Fibroblast of pulmonary artery (primary cell): Measurements from ENCODE around the gene CELF4.

ENCODE experiments used
- DNase-seq: peaks from one replicate; pipeline ENCODE4 v3.0.0-alpha.2; 2010; ENCODE audit warnings: low read depth
- H3K4me3 ChIP-seq: replicated peaks from 2 replicates; pipeline ENCODE4 v1.5.1; 2011; ENCODE audit warnings: low read depth, mild to moderate bottlenecking, control low read depth, low read length, moderate library complexity
- TF ChIP-seq, protein P1 (sequence below): IDR thresholded peaks from 2 replicates; pipeline ENCODE4 v1.5.1; 2011; ENCODE audit warnings: mild to moderate bottlenecking, control low read depth, low read length, inconsistent platforms; ENCODE audit errors: missing control alignments

The CELF4 gene

DNA sequence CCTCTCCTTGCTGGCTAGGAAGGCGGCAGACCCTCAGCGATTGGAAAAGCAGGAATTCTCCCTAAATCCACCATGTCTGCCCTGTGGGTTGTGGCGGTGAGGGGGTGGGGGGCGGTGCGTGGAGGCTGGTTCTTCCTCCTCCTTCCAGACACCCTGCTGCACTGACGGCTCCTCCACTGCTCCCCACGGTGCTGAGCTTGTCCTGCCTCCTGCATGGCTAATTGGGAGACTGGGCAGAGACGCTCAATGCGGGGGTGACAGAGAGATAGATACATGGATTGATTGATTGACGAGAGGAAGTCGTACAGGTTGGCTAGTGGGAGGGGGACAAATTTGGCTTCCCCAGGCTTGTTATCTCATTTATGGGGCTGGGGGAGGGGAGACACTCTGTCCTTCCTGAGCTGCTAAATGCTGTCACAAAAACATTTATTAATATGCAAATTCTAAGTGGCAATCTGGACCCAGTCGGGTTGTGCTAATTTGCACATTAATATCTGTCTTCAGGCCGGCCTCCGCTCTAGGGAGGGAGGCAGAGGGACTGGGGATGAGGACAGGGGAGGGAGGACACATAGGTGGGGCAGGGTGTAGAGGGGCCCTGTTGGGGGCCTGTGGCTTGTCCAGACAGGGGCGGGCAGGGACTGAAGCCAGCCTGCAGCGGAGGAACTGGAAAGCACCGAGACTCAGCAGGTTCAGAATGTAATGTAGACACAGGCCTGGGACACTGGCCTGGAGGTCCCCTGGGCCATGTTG lies 181.6 kb downstream of the CELF4 start:
- DNase-seq, result no peak
- H3K4me3 ChIP-seq, result no peak overlapping the region
- TF ChIP-seq, protein P1, sequence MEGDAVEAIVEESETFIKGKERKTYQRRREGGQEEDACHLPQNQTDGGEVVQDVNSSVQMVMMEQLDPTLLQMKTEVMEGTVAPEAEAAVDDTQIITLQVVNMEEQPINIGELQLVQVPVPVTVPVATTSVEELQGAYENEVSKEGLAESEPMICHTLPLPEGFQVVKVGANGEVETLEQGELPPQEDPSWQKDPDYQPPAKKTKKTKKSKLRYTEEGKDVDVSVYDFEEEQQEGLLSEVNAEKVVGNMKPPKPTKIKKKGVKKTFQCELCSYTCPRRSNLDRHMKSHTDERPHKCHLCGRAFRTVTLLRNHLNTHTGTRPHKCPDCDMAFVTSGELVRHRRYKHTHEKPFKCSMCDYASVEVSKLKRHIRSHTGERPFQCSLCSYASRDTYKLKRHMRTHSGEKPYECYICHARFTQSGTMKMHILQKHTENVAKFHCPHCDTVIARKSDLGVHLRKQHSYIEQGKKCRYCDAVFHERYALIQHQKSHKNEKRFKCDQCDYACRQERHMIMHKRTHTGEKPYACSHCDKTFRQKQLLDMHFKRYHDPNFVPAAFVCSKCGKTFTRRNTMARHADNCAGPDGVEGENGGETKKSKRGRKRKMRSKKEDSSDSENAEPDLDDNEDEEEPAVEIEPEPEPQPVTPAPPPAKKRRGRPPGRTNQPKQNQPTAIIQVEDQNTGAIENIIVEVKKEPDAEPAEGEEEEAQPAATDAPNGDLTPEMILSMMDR, result no peak

DNA sequence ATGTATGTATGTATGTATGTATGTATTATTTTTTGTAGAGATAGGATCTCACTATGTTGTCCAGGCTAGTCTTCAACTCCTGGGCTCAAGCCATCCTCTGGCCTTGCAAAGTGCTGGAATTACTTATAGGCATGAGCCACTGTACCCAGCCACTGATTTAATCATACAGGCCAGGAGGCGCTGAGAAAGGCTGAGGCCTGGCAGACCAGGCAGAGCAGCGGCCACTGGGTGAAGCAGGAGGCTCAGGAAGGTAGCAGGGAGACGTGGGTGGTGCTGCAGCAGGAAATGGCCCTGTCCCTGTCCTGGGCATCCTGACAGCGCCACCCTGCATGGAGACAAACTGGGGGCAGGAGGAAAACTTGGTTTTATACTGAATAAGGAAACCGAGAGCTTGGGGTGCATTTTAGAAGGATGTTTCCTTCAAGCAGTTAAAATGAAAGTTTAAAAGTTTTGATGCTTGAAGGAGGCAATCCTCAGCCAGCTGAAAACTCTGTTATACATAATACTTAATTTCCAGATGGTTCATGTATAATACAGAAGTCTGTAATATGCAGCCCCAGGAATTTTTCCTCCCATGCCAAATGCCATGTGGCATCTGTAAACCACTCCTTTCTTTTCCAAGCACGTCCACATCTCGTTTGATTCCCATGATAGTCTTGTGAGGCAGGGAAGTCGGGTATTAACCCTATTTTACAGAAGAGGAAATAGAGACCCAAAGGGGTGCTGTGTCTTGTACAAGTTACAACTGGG lies 182.4 kb downstream of the CELF4 start:
- H3K4me3 ChIP-seq, result no peak overlapping the region
- TF ChIP-seq, protein P1, result no peak
- DNase-seq, result no peak

DNA sequence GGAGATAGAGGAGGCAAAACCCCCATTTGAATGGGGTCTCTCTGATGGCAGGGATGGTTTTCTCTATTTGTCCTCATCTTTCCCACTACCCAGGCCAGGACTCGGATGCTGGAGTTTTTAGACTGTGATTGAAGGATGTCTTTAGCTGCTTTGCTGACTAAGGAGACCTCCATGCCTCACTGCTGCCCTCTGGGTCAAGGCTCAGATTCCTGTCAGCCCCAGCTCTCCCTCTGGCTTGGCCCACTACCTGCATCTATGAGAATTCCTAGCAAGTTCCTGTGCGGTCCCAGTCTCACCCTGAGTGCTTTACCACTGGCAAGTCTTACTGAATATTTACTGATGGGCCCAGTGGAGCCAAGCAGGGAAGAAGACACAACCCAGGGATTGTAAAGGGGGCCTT lies 184.0 kb downstream of the CELF4 start:
- TF ChIP-seq, protein P1, result no peak
- H3K4me3 ChIP-seq, result no peak overlapping the region
- no peak for DNase-seq

DNA sequence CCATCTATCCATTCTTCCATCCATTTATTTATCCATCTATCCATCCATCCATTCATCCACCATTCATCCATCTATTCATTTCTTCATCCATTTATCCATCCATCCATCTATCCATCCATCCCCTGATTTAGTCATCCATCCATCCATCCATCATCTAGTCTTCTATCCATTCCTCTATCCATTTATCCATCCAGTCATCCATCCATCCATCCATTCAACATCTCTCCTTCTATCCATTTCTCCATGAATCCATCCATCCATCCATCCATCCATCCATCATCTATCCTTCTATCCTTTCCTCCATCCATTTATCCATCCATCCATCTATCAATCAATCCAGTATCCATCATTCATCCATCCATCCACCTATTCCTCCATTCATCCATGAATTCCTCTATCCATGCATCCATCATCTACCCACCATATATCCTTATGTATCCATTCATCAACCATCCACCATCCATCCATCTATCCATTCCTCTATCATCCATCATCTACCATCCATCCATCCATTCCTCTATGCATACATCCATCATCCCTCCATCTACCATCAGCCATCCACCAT lies 185.0 kb downstream of the CELF4 start:
- TF ChIP-seq, protein P1, result no peak
- no peak for DNase-seq
- no peak overlapping the region for H3K4me3 ChIP-seq

DNA sequence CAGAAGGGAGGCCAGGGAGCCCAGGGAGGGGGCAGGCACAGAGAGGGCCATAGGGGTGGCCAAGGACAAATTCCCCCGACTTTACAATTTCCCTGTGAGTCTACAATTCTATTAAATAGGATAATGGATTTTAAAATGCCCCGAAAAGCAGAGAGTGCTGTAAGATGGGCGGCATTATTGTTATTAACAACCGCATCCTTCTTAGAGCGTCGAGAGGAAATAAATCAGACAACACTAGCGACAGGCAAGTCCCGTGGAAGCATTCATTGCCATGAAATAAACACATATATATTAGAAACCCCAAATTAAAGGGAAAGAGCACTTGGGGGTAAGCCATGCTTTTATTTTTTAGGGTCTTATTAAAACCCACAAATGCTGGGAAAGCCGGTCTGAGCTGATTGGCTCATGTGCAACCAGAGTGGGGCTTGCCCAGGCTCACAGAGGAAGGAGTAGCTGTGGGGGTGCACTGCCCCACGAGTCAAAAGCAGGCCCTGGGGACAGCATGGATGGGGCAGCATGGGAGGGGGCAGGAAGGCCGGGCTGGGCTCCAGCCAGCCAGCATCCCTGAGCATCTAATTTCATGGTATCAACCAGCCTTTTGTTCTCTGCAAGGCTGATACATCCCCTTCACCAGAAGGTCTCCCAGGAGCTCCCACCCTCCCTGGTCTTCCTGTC lies 187.1 kb downstream of the CELF4 start:
- TF ChIP-seq, protein P1, result no peak
- DNase-seq, result no peak
- no peak overlapping the region for H3K4me3 ChIP-seq

DNA sequence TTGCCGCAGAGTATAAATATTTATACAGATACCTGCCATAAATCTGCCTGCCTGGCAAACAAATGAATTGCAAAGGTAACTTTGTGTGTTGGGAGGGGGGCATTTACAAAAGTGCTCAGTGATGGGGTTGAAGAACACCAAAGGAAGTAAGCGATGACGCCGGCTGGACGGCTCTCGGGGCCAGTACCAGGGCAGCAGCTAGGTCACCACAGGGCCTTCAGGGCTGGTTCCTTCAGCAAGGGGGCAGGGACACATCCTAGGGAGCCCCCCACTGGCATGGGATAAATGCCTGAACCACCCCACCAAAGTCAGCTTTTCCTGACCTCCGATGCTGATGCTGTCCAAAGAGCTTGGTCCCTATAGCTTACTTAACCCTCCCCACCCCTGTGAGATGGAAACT lies 190.4 kb downstream of the CELF4 start:
- no peak for DNase-seq

More for the DNA sequence above, 190.4 kb downstream of the CELF4 start:
- TF ChIP-seq, protein P1, result no peak
- H3K4me3 ChIP-seq, result no peak overlapping the region
